Activated T-cell treated with anti-CD3 and anti-CD28 coated beads, Interleukin-2, amount 50 U/mL, for 48 hours (primary cell): ENCODE results near the gene PLEKHG4.

Source experiments
- DNase-seq, 2 experiments: peaks; one replicate each; pipeline ENCODE4 v3.0.0-alpha.2; 2020

Gene PLEKHG4

GRCh38 chr16:67245186-67245585 lies 34.1 kb upstream of the PLEKHG4 start:
- DNase-seq = no peak

GRCh38 chr16:67245674-67246080 lies 33.7 kb upstream of the PLEKHG4 start:
- no peak for DNase-seq

- peak; percentile 73 to 78 for DNase-seq
Observed at GRCh38 chr16:67246081-67246755, 33.1 kb upstream of the PLEKHG4 start.

- no peak for DNase-seq
Observed at GRCh38 chr16:67246756-67247191, 32.6 kb upstream of the PLEKHG4 start.

- peak; percentile 99 to 100 for DNase-seq
Observed at GRCh38 chr16:67247192-67248072, 31.9 kb upstream of the PLEKHG4 start, which contains the start of gene FHOD1. Gene FHOD1 (minus strand): TSS chr16:67247481. CDS start chr16:67247410, 71 bp downstream.

- no peak for DNase-seq
Observed at GRCh38 chr16:67248073-67248400, 31.3 kb upstream of the PLEKHG4 start.

GRCh38 chr16:67248401-67249177 lies 30.7 kb upstream of the PLEKHG4 start, which contains the start of gene SLC9A5:
Gene SLC9A5 (plus strand): TSS chr16:67248979. CDS start chr16:67249015, 36 bp downstream.
- peak; percentile 52 to 62 for DNase-seq

- peak in 1 of 2 experiments; percentile 39 for DNase-seq
Observed at GRCh38 chr16:67249178-67250044, 29.9 kb upstream of the PLEKHG4 start.

- DNase-seq = no peak
Observed at GRCh38 chr16:67250045-67250327, 29.3 kb upstream of the PLEKHG4 start.

GRCh38 chr16:67252609-67253497 lies 26.5 kb upstream of the PLEKHG4 start:
- no peak for DNase-seq

GRCh38 chr16:67254801-67255552 lies 24.4 kb upstream of the PLEKHG4 start:
- DNase-seq = no peak

- no peak for DNase-seq
Observed at GRCh38 chr16:67255553-67256221, 23.6 kb upstream of the PLEKHG4 start.

- DNase-seq = no peak
Observed at GRCh38 chr16:67256701-67257230, 22.6 kb upstream of the PLEKHG4 start.

- no peak for DNase-seq
Observed at GRCh38 chr16:67257486-67258160, 21.7 kb upstream of the PLEKHG4 start.

GRCh38 chr16:67258161-67258835 lies 21.0 kb upstream of the PLEKHG4 start:
- DNase-seq = no peak

- no peak for DNase-seq
Observed at GRCh38 chr16:67259705-67260104, 19.6 kb upstream of the PLEKHG4 start.

- peak in 1 of 2 experiments; percentile 37 for DNase-seq
Observed at GRCh38 chr16:67260426-67261063, 18.8 kb upstream of the PLEKHG4 start.

GRCh38 chr16:67263201-67263600 lies 16.1 kb upstream of the PLEKHG4 start:
- no peak for DNase-seq
